Neutrophil (primary cell): ENCODE measurements around the gene CAMK1.

Experiments
- H3K27ac ChIP-seq: fragments of 200-600 bp; sonication (generic); 2 replicates; pipeline ENCODE4 v1.5.1; 2016; ENCODE audit warnings: mild to moderate bottlenecking, moderate library complexity
- H3K27me3 ChIP-seq: fragments of 200-600 bp; sonication (generic); 2 replicates; pipeline ENCODE4 v1.6.0; 2016; ENCODE audit warnings: mild to moderate bottlenecking
- H3K36me3 ChIP-seq: fragments of 200-600 bp; sonication (generic); 2 replicates; pipeline ENCODE4 v1.5.1; 2017
- H3K4me1 ChIP-seq, 2 experiments: fragments of 200-600 bp in 1 of 2; sonication (generic) in 1 of 2; 1 replicate in 1 of 2; 2 replicates in 1 of 2; pipeline versions ENCODE4 v1.5.1 to v1.6.1; 2013 to 2016; ENCODE audit warnings: low read depth in 1 of 2, low read length in 1 of 2, mild to moderate bottlenecking in 1 of 2, moderate library complexity in 1 of 2; ENCODE audit not compliant: control insufficient read depth in 1 of 2, insufficient read depth in 1 of 2
- H3K4me3 ChIP-seq, 2 experiments: fragments of 200-600 bp in 1 of 2; sonication (generic) in 1 of 2; 1 replicate in 1 of 2; 2 replicates in 1 of 2; pipeline ENCODE4 v1.5.1; 2013 to 2016; ENCODE audit warnings: low read depth in 1 of 2, low read length in 1 of 2, mild to moderate bottlenecking in 1 of 2, moderate library complexity in 1 of 2
- H3K9me3 ChIP-seq: fragments of 200-600 bp; sonication (generic); 2 replicates; pipeline ENCODE4 v1.5.1; 2016
- TF ChIP-seq, protein P1 (sequence below): fragments of 200-600 bp; sonication (generic); IDR thresholded peaks from 2 replicates; pipeline ENCODE4 v1.5.1; 2016; ENCODE audit warnings: antibody characterized with exemption

Gene CAMK1

DNA sequence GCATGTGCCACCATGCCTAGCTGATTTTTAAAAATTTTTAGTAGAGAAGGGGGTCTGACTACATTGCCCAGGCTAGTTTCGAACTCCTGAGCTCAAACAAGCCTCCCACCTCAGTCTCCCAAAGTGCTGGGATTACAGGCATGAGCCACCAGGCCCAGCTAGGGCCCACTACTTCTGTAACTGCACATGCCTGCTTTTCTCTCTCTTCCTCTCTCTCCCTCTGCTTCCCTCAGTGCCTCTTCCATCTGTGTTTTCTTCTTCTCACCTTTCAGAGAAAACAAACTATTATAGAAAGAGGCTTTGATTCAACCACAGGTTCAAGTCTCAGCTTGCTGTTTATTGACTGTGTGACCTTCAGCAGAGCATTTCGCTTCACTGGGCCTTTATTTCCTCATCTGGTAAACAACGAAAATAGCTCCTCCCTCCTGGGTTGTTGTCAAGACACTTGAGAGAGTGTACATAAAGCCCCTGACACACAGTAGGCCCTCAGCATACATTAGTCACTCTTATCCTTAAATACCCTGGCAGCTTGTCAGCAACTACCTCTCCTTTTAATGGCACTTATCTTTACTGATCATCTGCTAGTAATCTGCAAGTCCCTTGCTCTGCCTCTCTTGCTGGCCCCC is 12.3 kb upstream of the CAMK1 start:
- H3K27ac ChIP-seq, result peak overlapping the region; percentile 94
- TF ChIP-seq, protein P1, sequence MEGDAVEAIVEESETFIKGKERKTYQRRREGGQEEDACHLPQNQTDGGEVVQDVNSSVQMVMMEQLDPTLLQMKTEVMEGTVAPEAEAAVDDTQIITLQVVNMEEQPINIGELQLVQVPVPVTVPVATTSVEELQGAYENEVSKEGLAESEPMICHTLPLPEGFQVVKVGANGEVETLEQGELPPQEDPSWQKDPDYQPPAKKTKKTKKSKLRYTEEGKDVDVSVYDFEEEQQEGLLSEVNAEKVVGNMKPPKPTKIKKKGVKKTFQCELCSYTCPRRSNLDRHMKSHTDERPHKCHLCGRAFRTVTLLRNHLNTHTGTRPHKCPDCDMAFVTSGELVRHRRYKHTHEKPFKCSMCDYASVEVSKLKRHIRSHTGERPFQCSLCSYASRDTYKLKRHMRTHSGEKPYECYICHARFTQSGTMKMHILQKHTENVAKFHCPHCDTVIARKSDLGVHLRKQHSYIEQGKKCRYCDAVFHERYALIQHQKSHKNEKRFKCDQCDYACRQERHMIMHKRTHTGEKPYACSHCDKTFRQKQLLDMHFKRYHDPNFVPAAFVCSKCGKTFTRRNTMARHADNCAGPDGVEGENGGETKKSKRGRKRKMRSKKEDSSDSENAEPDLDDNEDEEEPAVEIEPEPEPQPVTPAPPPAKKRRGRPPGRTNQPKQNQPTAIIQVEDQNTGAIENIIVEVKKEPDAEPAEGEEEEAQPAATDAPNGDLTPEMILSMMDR, result no peak
- H3K9me3 ChIP-seq, result no peaks in the 10 kb centered on the region
- H3K4me3 ChIP-seq, result peak overlapping the region in 1 of 2 experiments; percentile 54
- H3K36me3 ChIP-seq, result peaks cover 50% of the 10 kb centered on the region
- no peaks in the 10 kb centered on the region for H3K27me3 ChIP-seq
- peaks cover 45% of the 10 kb centered on the region in 2 experiments for H3K4me1 ChIP-seq

DNA sequence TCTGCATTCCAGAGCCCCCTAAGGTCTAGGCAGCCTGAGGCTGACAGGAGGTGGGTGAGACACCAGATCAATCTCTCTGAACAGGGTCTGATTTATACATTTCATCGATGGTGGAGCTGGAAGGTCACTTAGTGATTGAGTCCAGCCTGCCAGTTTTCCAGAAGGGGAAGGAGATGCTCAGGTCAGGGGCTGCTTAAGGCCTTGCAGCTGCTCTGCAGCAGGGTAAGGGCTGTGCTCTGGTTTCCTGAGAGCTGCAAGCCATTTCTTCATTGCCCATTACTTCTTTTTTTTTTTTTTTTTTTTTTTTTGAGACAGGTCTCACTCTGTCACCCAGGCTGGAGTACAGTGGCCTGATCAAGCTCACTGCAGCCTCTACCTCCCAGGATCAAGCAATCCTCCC is 11.8 kb upstream of the CAMK1 start:
- TF ChIP-seq, protein P1, result no peak
- H3K36me3 ChIP-seq, result peaks cover 44% of the 10 kb centered on the region
- no peaks in the 10 kb centered on the region for H3K9me3 ChIP-seq
- H3K4me1 ChIP-seq, result peaks cover 45% of the 10 kb centered on the region in 2 experiments
- H3K4me3 ChIP-seq, result peak overlapping the region in 1 of 2 experiments; percentile 54
- H3K27me3 ChIP-seq, result no peaks in the 10 kb centered on the region
- peak overlapping the region; percentile 94 for H3K27ac ChIP-seq

DNA sequence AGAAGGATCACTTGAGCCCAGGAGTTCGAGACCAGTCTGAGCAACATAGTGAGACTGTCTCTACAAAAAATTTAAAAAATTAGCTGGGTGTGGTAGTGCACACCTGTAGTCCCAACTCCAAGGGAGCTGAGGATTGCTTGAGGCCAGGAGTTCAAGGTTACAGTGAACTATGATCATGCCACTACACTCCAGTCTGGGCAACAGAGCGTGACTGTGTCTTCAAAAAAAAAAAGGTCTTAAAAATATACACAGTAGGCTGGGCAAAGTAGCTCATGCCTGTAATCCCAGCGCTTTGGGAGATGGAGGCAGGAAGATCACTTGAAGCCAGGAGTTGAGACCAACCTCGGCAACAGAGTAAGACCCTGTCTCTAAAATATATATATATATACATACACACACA is 11.2 kb upstream of the CAMK1 start:
- H3K4me1 ChIP-seq, result peaks cover 45% of the 10 kb centered on the region in 2 experiments
- TF ChIP-seq, protein P1, result no peak
- H3K27ac ChIP-seq, result peak overlapping the region; percentile 94
- peak overlapping the region; percentile 43 to 54 for H3K4me3 ChIP-seq
- no peaks in the 10 kb centered on the region for H3K9me3 ChIP-seq
- H3K27me3 ChIP-seq, result no peaks in the 10 kb centered on the region
- H3K36me3 ChIP-seq, result peaks cover 38% of the 10 kb centered on the region

DNA sequence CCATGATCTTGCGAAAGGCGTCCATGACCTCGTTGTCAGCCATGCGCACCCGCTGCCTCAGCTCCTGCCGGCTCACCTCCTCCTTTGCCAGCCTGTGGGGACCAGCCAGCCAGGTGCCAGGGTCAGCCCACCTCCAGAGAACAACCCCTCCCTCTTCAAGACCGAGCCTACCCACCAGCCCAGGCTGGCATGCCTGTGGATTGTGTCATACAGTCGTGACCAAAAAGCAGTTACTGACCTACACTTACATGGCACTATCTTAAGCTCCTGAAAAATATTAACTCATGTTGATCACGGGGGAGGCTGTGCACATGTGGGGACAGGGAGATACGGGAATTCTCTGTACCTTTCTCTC is 10.7 kb upstream of the CAMK1 start:
- Histone ChIP-seq H3K9me3 (no peaks in the 10 kb centered on the region), H3K36me3 (peaks cover 33% of the 10 kb centered on the region), H3K4me3 (peak overlapping the region; percentile 43 to 54), H3K4me1 (peaks cover 45% of the 10 kb centered on the region in 2 experiments), H3K27me3 (no peaks in the 10 kb centered on the region), H3K27ac (peak overlapping the region; percentile 94)
- TF ChIP-seq, protein P1, result no peak

DNA sequence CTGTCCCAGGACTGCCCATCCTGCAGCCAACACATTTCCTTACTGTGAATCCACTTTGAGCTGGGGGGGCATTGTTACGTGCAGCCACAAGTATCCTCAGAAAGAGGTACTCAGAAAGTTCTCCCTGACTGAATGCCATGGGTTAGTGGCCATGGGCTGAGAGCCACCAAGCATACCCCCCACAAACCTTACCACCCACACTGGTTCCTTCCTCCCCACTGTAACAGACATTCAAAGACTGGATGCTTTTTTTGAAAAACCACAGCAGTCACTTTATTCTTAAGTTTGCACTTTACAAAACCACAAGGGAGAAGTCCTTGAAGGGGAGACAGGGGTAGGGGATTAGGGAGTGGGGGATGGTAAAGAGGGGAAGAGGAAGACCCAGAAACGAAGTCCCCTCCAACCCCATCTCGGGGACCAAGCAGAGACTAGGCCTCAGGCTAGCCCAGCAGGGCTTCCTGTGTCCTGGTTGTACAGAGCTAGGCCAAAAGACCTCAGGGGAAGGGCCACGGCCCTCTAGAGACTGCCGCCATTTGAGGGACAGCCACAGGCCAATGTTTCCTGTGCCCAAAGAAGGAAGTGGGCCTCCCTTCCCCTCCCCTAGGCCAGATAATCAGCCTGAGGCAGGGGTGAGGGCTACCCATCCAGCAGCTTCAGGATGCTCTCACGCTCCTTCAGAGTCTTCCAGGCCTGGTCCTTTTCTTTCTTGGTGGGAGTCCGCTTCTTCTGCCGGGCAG is 10.1 kb upstream of the CAMK1 start:
- Histone ChIP-seq H3K27ac (peak overlapping the region; percentile 94), H3K9me3 (no peaks in the 10 kb centered on the region), H3K27me3 (no peaks in the 10 kb centered on the region), H3K36me3 (peaks cover 28% of the 10 kb centered on the region), H3K4me1 (peaks cover 45% of the 10 kb centered on the region in 2 experiments), H3K4me3 (peak overlapping the region; percentile 43 to 54)
- TF ChIP-seq, protein P1, result no peak
